ENCODE data around the gene EIF2S3. TPM values are rescaled to one million over a fixed set of nuclear protein-coding genes. Genes with fewer than 3 reads are reported as not detected.

Gene EIF2S3
- total RNA-seq, result 10 to 100 TPM; 69.7 to 98.0 TPM
- long read RNA-seq, transcript EIF2S3-201 (12 exons, 2,858 nt), result major isoform, 340 of 354 reads
- long read RNA-seq, partial matches to known transcripts, result 5 of 354 reads
- long read RNA-seq, other reads (novel, unspliced or antisense), result 9 of 354 reads

DNA sequence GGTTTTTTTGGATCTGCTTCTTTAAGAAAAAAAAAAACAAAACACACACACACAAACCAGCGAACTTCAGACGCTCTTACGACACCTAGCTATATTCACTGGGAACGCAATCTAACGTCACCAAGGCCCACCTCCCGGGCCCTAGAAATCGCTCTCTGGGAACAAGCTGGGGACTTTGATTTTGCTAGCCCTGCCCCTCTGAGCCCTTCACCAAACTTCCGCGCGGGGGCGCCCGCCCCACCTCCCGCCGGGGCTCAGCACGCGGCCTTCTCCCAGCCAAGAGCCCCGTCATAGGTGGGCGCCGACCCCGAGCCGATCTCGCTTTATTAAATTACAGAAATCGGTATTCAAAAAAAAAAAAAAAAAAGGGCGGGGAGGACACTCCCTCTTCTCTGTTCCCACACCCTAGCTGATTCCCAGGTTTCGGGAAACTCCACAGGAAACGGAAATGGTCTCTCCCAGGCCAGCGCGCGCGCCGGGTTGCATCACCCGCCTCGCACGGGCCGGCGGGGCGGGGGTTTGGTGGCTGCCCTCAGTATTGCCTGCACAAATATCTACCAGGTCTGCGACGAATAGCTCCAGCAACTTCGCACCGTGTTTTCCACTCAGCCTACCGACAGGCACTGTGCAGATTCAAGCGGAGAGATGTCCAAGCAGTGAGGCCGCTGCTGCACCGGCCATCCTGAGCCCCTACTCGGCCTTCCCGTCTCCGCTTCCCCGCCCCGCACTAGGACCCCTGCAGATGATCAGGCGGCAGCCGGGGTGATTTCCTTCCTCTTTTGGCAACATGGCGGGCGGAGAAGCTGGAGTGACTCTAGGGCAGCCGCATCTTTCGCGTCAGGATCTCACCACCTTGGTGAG, at the start of gene EIF2S3:
Gene EIF2S3 (plus strand): TSS at position 775 of the 861 bp plus-strand sequence. CDS start 13 bp downstream, at position 788.
- peak; percentile 97 to 98 for ATAC-seq
- intact Hi-C loops (cut with DNase I), result loop anchor here in 1 of 2 donors (10.0 kb wide), 2 partner anchors 100 to 150 kb away; partner anchors contain the start of genes APOO and CXorf58

DNA sequence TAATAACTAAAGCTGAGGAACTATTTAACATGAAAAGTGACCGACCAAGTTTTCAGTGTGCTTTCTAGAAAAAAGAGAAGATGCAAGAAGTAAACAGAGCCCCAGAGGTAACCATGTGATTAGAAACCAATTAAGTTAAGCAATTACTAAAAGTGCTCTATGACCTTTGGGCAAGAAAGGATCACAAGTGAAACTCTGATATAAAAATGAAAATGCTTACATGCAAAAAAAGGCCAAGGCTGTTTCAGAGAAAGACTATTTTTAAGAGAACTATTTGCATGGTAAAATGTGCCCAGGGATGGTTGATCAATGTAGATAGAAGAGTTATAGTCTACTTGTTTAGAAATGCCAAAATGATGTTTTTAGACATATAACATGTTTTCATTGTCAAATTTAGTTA, 49.7 kb upstream of the EIF2S3 start:
- intact Hi-C loops (cut with DNase I), result no loop called here
- DNase-seq (no peak), ATAC-seq (no peak)

More for the DNA sequence above, at the start of gene EIF2S3:
- peak; percentile 91 for DNase-seq

DNA sequence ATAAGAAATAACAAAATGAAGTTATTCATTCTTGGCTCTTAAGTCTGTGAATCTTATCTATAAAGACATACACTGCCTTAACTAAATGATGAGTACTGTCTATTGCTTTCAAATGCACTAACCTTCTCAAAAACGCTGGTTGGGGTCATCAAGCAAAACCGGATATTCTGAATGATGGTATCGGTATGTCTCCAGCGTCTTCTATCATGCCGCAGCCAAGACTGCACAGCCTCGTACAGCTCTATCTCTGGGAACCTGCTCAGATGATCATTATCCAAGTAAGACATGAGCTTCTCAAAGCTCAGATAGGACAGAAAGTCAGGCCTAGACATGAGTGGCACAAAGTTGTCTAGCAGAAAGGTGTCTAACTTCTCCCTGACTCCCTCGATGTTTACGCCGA, 48.9 kb upstream of the EIF2S3 start:
- no peak for DNase-seq
- ATAC-seq, result no peak
- intact Hi-C loops (cut with DNase I), result no loop called here

DNA sequence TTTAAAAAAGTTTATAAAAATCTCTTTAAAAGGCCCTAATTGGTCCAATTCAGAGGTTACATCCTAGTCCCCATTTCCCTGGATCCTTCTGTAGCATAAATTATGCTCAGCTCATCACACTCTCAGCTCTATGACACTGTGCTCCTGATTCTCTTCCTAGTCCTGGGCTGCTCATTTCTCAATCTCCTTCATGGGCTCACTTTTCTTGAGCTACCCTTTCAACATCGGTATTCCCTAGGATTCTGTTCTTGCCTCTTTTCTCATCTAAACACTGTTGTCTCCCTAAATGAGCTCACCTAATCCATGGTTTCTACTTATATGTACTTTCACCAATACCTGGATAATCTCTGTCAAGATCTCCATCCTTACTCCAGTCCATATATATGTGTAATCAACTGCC, 42.5 kb upstream of the EIF2S3 start:
- no peak for ATAC-seq
- intact Hi-C loops (cut with DNase I), result loop anchor here in 1 of 2 donors (10.0 kb wide), 1 partner anchor 57 kb away; no protein-coding TSS in a partner anchor
- no peak for DNase-seq

DNA sequence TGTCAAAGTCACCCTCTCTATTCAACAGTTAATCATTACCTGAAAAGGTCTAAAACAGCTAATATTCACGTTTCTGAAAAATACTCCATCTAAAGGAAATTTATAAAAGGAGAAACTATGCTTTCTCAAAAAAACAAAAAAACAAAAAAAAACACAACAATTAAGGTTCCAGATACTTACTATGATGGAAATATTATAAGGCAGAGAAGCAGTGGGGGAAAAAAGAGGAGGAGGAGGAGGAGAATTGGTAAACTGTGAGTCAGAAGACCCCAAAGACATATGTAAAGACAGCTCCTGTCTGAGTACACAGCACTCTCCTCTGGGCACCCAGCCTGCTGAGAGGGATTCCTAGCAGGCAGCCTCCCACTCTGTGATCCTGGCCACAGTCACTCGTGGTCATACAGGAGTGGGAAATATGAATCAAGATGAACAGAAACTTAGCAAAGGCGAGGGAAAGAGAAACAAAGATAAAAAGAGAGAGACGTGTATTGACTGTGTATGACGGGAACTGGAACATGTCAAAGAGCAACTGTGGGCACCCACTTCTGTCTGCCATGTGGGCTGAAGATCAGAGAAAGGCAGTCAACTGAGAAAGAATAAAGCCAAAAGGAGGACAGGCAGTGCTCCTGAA, 40.3 kb upstream of the EIF2S3 start:
- ATAC-seq (peak in 1 of 2 donors; percentile 37), DNase-seq (no peak)
- intact Hi-C loops (cut with DNase I), result loop anchor here in 1 of 2 donors (10.0 kb wide), 1 partner anchor 60 kb away; no protein-coding TSS in a partner anchor

DNA sequence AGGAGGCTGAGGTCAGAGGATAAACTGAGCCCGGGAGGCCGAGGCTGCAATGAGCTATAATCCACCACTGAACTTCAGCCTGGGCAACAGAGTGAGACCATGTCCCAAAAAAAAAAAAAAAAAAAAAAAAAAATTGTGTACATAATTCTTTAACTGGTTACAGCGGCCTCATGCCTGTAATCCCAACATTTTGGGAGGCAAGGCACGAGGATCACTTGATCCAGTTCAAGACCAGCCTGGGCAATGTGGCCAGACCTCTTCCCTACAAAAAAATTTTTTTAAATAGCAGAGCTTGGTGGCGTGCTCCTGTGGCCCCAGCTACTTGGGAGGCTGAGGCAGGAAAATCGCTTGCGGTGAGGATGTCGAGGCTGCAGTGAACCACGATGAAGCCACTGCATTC, 37.1 kb upstream of the EIF2S3 start:
- intact Hi-C loops (cut with DNase I), result loop anchor here in 1 of 2 donors (10.0 kb wide), 1 partner anchor 63 kb away; no protein-coding TSS in a partner anchor
- ATAC-seq (no peak), DNase-seq (no peak)

DNA sequence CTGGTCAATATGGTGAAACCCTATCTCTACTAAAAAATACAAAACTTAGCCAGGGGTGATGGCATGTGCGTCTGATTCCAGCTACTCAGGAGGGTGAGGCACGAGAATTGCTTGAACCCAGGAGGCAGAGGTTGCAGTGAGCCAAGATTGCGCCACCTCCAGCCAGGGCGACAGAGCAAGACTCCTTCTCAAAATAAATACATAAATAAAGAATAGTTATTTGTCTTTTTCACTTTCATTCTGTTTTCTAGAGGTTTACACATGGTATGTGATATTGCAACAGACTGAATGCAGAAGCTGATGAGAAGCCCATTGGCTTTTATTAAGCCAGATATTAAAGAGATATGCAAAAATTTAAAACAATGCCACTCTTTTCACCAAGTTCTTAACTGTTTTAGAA, 35.9 kb upstream of the EIF2S3 start:
- DNase-seq (no peak), ATAC-seq (no peak)
- intact Hi-C loops (cut with DNase I), result loop anchor here in 1 of 2 donors (10.0 kb wide), 1 partner anchor 64 kb away; no protein-coding TSS in a partner anchor

DNA sequence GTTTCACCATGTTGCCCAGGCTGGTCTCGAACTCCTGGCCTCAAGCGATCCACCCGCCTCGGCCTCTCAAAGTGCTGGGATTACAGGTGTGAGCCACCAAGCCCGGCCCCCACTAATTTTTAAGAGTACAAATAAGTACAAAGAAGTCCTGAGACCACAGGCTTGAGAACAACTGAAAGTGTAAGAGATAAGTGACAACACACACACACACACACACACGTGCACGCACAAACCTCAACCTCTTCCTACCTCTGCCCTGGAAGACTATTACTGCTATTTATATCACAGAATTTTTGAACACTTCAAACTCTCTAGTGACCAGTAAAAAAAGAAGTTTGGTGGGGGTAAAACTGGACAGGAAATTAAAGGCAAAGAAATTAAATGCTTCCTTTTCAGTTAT, 35.3 kb upstream of the EIF2S3 start:
- intact Hi-C loops (cut with DNase I), result loop anchor here in 1 of 2 donors (10.0 kb wide), 1 partner anchor 65 kb away; no protein-coding TSS in a partner anchor
- DNase-seq, result no peak

DNA sequence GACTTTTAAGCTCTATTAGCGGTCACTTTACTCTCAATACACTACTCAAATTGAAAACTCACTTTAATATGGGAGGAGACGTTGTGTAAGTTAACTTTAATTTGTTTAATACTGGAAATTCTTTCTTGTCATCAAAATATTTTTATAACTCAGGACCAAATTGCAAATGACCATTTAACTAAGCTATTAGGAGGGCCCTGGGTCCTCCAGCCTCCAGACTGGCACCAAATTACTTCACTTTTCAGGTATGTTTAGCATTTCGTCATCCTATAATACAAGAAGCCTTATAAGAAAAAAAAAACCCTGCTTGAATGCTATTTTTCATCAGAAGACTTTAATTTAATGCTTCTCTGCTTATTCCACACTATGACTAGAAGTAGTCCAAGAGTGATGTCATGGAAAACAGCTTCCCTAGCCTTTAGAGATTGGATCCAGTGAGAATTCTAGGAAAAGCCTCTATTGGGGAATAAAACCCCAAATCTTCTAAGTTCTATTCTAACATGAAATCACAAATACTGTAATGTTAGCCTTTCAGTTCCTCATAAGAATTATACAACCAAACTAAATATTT, 34.4 kb upstream of the EIF2S3 start:
- intact Hi-C loops (cut with DNase I), result loop anchor here in 1 of 2 donors (10.0 kb wide), 1 partner anchor 236 kb away; the partner anchor contains the start of gene SAT1
- DNase-seq, result no peak
- no peak for ATAC-seq

More for the DNA sequence above, 35.3 kb upstream of the EIF2S3 start:
- no peak for ATAC-seq

DNA sequence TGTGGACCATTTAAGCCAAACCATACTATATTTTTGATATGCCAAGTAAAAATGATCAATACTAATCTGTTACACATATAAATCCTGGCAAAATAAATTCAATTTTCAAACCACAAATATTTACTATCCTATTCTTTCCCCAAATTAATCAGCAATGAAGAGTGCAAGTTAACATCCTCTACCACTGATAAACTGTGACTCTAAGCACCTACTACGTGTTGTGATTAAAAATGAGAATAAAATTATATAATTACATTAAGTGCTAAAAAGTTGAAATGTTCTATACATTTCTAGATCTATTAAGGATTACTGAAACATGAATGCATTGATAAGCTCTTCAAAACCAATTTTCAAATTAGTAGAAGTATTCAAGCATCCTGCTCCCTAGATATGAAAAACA, 31.2 kb upstream of the EIF2S3 start:
- intact Hi-C loops (cut with DNase I), result loop anchor here in 1 of 2 donors (10.0 kb wide), 1 partner anchor 239 kb away; the partner anchor contains the start of gene SAT1
- no peak for ATAC-seq
- no peak for DNase-seq

DNA sequence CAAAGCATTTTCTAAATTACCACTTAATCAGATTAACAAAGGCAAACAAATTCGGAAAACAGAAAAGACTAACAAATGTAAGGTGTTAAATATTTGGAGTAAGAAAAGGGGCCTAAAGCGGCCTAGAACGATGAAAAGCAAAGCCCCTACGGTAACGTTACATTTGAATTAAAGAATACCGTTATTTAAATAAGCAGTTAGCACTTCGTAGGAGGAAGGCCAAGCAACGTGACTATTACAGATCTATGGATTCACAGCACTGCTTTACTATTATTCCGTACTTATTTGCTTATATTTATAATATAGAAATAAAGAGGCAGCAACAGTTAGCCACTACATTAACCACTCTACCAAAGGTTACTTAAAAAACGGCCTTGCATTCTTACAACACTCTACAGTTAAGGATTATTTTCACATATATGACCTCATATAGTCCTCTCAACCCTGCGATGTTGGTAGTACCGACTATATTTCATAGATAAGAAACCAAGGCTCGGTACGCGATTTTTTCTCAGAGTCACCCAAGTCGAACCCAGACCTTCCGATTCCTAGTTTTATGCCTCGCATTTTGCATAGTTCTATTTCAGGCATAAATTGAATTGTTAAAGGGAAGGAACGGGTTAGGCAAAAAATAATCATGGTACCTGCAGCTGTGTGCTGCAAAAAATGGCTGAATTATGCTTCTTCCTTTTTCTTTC, 30.6 kb upstream of the EIF2S3 start:
- ATAC-seq (peak in 1 of 2 donors; percentile 5), DNase-seq (no peak)
- intact Hi-C loops (cut with DNase I), result loop anchor here in 1 of 2 donors (10.0 kb wide), 1 partner anchor 239 kb away; the partner anchor contains the start of gene SAT1

DNA sequence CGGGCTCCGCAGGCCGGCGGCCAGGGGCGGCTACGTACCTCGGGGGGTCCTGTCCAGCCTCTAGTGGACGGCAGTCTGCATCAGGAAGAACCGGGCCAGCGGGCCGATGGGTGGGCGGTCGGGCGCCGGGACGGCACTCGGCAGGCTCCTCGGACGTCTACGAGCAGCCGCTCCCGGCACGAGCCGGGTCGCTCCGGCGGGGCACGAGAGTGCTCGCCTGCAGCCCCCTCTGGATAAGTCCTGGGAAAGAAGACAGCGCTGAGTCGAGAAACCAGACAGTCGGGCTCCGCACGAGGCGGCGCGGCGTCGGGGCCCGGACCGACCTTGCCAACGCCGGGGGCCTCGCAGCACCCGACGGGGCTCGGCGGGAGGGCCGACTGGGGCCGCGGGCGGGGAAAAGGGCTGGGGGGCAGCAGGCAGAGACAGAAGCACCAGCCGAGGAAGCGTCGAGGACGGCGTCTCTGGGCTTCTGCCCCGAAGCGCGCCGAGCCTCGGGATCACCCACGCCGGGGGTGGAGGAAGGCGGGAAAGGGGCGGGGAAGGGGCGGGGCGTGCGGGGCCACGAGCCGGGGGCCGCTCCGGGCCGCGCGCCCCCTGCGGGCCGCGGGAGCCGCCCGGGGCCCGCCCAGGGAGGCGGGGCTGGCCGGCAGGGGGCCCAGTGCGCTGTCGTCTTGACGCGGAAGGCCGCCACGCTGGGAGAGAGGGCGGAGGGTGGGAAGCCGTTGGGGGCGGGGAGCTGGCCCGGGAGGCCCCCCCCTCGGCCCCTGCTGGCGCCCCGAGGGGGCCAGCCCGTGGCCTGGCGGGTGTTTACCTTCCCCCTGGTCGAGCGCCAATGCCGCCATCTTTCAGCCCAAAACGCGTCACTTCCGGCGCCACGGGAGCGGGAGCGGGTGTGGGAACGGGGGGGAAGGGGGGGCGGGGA, 29.7 kb upstream of the EIF2S3 start:
- intact Hi-C loops (cut with DNase I), result loop anchor here in 1 of 2 donors (5.0 to 10.0 kb wide), 2 partner anchors 118 to 240 kb away; partner anchors contain the start of genes APOO, CXorf58 and SAT1
- peak; percentile 94 to 96 for ATAC-seq
- peak; percentile 90 for DNase-seq

DNA sequence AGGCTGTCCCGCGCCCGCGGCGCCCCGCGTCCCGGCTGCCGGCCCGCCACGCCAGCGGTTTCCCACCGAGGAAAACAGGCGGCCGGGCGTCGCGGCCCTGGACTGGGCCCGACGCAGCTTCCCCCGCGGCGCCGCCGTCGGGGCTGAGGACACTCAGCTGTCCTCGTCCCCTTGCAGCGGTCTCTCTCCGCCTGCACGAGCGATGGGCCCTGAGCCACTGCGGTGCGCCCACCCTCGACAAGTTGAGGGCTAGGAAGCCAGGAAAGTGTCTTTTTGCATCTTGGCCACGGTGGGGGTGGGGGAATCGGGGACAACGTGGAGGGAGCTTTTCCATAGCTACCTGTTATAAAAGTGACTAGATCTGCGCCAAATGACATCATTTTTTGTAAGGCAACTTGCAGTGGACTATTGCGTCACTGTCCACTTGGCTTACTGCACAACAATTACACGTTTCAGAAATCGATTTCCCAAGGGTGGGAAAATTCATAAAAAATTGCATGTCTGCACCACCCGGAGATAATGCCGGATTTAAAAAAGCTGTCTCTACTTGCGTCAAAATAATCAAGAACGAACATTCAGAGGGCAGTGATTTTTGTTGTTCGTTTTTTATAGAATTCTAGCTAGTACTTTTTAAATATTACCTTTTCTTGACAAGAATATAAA, 28.9 kb upstream of the EIF2S3 start:
- intact Hi-C loops (cut with DNase I), result loop anchor here in 1 of 2 donors (5.0 to 10.0 kb wide), 2 partner anchors 119 to 241 kb away; partner anchors contain the start of genes APOO, CXorf58 and SAT1
- ATAC-seq, result peak; percentile 36 to 56
- peak; percentile 36 for DNase-seq

DNA sequence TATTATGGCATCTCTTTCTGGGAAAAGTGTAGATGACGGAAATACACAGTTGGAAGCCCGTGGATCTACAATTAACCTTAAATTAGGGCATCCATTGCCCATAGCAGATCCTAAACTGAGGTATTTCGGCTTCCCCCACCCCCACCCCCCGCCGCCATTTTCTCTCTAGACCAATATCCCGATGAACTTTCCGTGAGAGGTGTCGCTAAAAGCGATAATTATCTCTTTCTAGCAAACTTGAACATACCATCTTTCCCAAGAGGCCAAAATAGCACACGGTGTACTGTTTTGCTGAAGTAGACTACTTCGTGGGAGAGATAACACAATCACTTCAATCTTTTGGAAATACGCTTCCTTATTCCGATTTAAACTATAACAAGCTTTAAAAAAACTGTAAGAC, 28.3 kb upstream of the EIF2S3 start:
- ATAC-seq (no peak), DNase-seq (no peak)
- intact Hi-C loops (cut with DNase I), result loop anchor here in 1 of 2 donors (5.0 to 10.0 kb wide), 2 partner anchors 119 to 242 kb away; partner anchors contain the start of genes APOO, CXorf58 and SAT1

DNA sequence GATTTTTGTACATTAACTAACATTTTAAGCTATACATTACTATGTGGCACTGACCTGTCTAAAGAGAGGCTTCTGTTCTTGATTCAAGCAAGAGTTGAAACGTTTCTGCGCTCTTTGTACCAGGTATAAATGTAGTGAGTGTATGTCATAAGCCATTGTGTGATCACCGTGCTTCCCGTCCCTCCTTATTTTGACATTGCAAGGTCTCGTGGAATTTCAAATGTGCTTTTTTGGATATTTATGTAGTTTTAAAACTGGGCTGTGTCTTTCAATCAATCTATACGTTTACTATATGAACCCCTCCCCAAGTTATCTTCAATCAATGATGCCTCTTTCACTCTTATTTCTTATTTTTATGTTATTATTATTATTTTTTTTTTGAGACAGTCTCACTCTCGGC, 27.7 kb upstream of the EIF2S3 start, which contains the start of gene KLHL15:
Gene KLHL15 (minus strand): TSS at position 101 of the 400 bp plus-strand sequence. CDS start 20,493 bp downstream, outside the sequence.
- no peak for DNase-seq

DNA sequence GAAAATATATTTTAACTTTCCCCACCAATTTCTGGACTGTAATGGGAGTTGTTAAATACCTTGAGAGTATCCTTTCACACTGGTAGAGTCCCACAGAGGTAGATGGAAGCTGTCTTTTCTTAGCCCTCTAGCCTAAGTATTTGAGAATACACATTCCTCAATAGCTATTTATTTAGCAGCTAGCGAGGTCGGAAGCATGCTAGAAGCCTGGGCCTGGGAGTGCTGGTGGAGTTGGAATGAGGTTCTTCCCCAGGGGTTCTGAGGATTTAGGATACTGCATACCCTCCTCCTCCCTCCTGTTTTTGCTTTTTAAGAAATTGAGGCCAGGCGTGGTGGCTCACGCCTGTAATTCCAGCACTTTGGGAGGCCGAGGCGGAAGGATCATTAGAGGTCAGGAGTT, 26.8 kb upstream of the EIF2S3 start:
- intact Hi-C loops (cut with DNase I), result loop anchor here in 1 of 2 donors (5.0 to 10.0 kb wide), 2 partner anchors 121 to 243 kb away; partner anchors contain the start of genes APOO, CXorf58 and SAT1

More for the DNA sequence above, 27.7 kb upstream of the EIF2S3 start, which contains the start of gene KLHL15:
- ATAC-seq, result no peak
- intact Hi-C loops (cut with DNase I), result loop anchor here in 1 of 2 donors (5.0 to 10.0 kb wide), 2 partner anchors 120 to 242 kb away; partner anchors contain the start of genes APOO, CXorf58 and SAT1

More for the DNA sequence above, 26.8 kb upstream of the EIF2S3 start:
- ATAC-seq (no peak), DNase-seq (no peak)

Data from left cardiac atrium (tissue), 4 donors.